Islet precursor cell (in vitro differentiated cells): Measurements from ENCODE around the gene CPN1.
"Not testable (repeated sequence)": the region's sequence is repeated elsewhere in the genome, so short reads cannot be mapped to it uniquely, and the experiment has no call there.

ENCODE experiments used
- DNase-seq: peaks from one replicate; pipeline ENCODE4 v3.0.0-alpha.2; 2018

Gene CPN1

GRCh38 chr10:100020886-100021253 lies 60.8 kb downstream of the CPN1 start:
- DNase-seq: no peak

GRCh38 chr10:100020142-100020885 lies 61.4 kb downstream of the CPN1 start:
- no peak for DNase-seq

DNA sequence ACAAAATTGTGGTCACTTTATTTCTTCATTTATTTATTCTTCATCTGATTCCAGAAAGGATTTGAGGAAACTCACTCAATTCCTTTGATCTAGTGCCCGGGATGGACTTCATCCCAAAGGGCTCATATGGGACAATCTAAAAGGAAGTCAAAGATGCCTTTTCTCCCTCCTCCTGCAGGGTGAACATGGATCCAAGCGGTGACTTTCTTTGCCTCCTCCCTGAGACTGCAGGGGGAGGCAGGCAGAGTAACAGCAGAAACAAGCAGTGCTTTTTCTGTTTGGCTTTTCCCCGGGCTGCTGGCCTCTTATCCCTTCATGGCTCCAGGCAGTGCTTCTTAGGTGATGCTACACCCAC lies 61.9 kb downstream of the CPN1 start:
- DNase-seq: peak; percentile 62

DNA sequence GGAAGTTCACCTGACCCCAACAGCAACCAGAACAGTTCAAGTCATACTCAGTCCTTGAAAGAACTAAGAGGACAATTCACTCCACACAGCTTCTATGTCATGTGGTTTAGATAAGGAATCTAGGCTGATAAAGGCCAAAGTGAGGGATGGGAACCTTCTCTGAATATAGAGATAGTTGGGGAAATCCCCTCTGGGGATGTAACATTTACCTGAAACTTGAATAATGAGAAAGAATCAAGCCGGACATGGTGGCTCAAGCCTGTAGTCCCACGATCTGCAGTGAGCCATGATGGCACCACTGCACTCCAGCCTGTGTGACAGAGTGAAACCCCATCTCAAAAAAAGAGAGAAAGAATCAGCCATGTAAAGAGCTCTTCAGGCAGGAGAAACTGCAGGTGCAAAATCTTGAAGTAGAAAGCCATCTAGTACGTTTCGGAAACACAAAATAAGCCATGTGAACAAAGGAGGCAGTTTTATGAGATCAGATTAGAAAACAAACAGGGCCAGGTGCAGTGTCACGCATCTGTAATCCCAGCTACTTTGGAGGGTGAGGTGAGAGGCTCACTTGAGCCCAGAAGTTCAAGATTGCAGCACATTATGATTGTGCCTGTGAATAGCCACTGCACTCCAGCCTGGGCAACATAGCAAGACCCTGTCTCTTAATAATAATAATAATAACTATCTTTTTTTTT lies 67.5 kb downstream of the CPN1 start:
- no peak for DNase-seq

- DNase-seq: no peak
Observed at GRCh38 chr10:100013621-100014020, 68.0 kb downstream of the CPN1 start.

DNA sequence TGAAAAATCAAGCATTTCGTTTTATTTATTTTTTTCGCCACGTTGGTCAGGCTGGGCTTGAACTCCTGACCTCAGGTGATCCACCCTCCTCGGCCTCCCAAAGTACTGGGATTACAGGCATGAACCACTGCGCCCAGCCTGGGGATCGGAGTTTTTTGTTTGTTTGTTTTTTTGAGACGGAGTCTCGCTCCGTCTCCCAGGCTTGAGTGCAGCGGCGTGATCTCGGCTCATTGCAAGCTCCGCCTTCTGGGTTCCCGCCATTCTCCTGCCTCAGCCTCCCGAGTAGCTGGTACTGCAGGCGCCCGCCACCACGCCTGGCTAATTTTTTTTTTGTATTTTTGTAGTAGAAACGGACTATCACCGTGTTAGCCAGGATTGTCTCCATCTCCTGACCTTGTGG lies 69.8 kb downstream of the CPN1 start:
- DNase-seq: not testable (repeated sequence)

- peak; percentile 92 for DNase-seq
Observed at GRCh38 chr10:100009793-100010676, 71.6 kb downstream of the CPN1 start, which contains the start of gene DNMBP. TSS of gene DNMBP (minus strand) at chr10:100009947. CDS start at chr10:99972124, 37,823 bp downstream.

DNA sequence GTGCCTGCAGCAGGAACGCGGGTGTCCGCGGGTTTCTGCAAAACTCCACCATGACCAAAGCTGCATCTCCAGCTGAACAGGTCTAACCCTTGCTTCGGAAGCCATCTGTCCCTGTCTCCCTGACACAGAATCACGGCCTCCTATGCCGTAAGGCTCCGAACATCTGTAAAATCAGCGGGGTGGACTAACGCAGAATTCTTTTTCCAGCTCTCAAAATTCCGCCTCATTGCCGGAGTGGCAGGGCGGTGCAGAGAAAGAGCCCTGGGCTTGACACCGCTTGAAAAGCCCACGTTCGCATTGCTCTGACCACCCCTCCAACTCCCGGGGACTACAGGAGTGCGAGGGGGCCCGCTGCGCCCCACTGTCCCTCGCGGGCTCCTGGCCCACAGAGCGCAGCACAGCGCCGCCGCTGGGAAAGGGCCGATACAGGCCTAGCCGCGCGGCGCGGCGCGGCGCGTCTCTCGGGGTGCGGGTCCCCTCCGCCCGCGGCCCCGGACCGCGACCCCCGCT lies 72.3 kb downstream of the CPN1 start:
- peak; percentile 54 for DNase-seq

DNA sequence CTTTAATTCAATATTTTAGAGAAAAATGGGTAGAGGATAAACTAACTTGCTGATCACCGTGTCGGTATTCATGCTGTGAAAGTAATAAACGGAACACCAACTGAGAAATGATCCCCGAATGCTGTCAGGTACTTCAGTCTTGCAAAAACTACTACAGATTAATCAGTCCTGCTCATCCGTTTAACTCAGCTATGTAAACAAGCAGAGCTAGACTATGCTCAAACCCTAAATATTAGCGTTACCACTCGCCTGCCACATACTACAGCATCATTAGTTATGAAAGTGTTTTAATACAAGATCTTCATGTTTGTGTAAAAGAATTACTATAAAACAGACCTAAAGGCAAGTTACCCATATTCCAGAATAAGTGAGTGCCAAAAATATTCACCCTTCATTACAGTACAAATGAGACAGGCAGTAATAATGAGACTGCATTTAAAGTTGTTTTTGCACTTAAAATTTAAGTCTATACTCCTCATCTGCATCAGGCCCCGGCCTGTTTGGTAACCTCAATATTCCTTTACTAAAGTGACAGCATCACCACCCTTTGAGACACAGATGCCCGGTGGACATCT lies 72.9 kb downstream of the CPN1 start:
- no peak for DNase-seq

DNA sequence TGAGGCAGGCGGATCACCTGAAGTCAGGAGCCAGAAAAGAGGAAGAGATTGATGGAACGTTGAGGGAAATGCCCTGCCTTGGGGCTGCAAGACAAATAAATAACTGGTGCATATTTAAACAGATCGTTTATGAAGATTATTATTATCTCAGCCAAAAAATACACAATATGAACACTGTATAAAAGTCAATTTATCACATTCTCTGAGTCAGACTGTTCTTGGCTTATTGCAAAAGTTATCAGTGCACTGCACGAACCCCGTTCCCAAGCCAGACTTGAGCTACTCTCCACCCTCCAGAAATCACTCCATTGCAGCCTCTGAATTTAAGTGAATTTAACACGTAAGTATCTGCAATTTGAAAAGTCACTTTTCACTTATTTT lies 73.5 kb downstream of the CPN1 start:
- DNase-seq: no peak

- no peak for DNase-seq
Observed at GRCh38 chr10:100007231-100008141, 74.2 kb downstream of the CPN1 start.

DNA sequence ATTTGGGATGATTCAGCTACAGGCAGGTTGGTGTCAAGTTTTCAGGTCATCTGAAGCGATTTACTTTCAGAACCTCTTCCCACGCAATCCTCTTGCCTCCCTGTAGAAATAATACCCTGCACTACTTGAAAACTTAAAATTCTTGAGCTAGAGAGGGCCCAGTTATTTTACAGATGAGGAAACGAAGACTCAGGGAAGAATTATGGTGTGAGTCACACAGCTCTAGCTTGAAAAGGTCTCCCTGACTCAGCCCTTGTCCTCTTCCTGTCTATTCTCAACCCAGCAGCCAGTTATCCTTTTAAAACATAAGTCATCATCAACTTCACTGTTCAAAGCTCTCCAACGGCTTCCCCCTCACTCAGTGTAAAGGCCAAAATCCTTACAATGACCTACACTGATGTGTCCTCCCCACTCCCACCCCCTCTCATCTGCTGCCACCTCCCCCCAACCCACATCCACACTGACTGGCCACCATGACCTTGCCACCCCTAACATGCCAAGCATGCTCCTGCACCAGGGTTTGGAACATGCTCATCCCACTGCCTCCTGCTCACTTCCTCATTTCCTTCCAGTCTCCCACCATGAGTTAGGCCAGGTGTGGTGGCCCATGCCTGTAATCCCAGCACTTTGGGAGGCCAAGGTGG lies 75.3 kb downstream of the CPN1 start:
- peak; percentile 84 for DNase-seq

DNA sequence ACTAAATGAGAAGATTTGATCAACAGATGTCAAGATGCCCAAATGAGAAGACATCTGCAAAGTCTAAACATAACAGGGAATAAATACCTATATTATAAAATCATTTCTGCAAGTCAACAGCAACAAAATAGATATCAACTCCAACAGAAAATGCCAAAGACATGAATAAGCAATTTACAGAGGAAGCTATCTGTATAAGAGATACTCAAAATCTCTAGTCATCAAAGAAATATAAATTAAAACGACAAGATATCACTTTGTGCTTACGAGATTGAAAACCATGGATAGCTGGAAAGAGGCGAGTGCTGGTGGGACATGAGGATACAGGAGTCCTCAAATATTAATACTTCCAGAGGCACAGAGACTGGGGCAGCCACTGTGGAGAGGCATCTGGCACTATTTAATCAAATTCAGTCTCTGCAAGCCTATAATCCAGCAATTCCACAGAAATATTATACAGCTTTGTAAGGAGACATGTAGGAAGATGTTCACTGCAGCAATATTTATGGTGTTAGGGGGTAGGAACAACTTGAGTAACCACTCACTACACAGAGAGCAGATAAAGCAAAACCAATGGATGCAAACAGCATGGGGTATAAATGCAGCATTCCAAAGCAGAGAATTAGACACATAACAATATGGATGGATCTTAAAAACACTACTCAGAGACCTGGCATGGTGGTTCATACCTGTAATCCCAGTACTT lies 76.7 kb downstream of the CPN1 start:
- no peak for DNase-seq

DNA sequence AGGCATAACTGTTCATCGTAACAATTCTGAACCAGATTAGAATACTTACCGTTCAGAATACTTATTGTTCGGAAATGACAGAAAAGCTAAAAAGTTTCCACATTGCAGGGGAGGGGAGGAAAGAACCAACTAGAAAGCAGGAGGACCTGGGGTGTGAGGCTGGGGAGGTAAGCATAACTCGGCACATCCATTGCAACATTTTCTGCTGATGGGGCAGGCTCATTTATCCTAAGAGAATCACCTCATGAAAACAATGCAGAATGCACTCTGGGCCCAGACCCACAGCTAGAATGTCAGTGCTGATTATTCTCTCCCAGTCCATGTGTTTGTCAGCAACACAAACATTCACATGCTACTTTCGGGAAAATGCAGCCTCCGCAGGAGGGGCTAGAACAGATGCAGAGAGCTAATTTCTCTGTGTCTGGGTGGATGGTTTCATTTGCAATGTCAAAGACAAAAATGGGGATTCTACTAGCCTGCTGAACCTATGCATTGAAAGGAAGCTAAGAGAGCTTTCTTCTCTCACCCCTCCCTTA lies 81.5 kb downstream of the CPN1 start:
- no peak for DNase-seq

- no peak for DNase-seq
Observed at GRCh38 chr10:99999319-100000108, 82.2 kb downstream of the CPN1 start.

GRCh38 chr10:99998889-99999288 lies 82.8 kb downstream of the CPN1 start:
- peak; percentile 58 for DNase-seq

GRCh38 chr10:99996671-99997648 lies 84.7 kb downstream of the CPN1 start:
- peak; percentile 57 for DNase-seq

DNA sequence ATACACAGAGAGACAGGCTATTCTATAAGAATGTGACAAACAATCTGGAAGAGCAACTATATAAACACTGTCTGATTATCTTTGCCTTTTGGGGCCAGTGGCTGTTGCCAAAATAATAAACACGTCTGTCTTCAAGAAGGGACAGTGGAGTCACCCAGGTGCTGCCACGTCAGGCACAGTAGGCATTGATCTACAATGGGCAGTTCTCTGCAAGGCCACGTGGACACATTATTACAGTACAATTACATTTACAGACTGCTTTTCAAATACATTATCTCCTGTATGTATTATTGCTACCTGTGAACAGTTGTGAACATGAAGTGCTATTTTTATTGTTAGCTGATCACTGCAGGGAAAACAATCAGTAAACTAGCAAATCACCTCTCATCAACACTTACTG lies 86.0 kb downstream of the CPN1 start:
- no peak for DNase-seq
